GM23338 (cell line): ENCODE measurements around the gene OXCT1. TPM values are rescaled to one million over a fixed set of nuclear protein-coding genes. Genes with fewer than 3 reads are reported as not detected.
"Not testable (repeated sequence)": the region's sequence is repeated elsewhere in the genome, so short reads cannot be mapped to it uniquely, and the experiment has no call there.

Experiments used
- ATAC-seq: fragments of 200-7000 bp; cut with Tn5 transposase; 3 replicates; pipeline ENCODE4 v1.9.1; 2020
- DNase-seq: peaks from one replicate; pipeline ENCODE4 v3.0.0-alpha.2; 2015; ENCODE audit warnings: low spot score
- H2AFZ ChIP-seq: fragments of 200-600 bp; sonication (generic); 2 replicates; pipeline ENCODE4 v1.8.0; 2016; ENCODE audit warnings: antibody characterized with exemption, mild to moderate bottlenecking, moderate library complexity
- H3F3A ChIP-seq: fragments of 200-600 bp; sonication (generic); replicated peaks from 2 replicates; pipeline ENCODE4 v1.8.0; 2017; ENCODE audit warnings: antibody characterized with exemption, mixed run types, low read depth
- H3K27ac ChIP-seq: fragments of 200-600 bp; sonication (generic); 2 replicates; pipeline ENCODE4 v1.6.1; 2016; ENCODE audit warnings: low read depth
- H3K27me3 ChIP-seq: fragments of 200-600 bp; sonication (generic); 2 replicates; pipeline ENCODE4 v1.8.0; 2016; ENCODE audit warnings: mild to moderate bottlenecking, mixed run types, moderate library complexity; ENCODE audit not compliant: insufficient read depth
- H3K36me3 ChIP-seq: fragments of 200-600 bp; sonication (generic); 2 replicates; pipeline ENCODE4 v1.8.0; 2016; ENCODE audit warnings: mild to moderate bottlenecking; ENCODE audit not compliant: insufficient read depth
- H3K4me1 ChIP-seq: fragments of 200-600 bp; sonication (generic); 2 replicates; pipeline ENCODE4 v1.8.0; 2016; ENCODE audit warnings: mild to moderate bottlenecking, moderate library complexity; ENCODE audit not compliant: insufficient read depth
- H3K4me2 ChIP-seq: fragments of 200-600 bp; sonication (generic); 2 replicates; pipeline ENCODE4 v1.7.1; 2017; ENCODE audit warnings: mixed run types
- H3K4me3 ChIP-seq: fragments of 200-600 bp; sonication (generic); 2 replicates; pipeline ENCODE4 v1.6.1; 2016; ENCODE audit warnings: mixed run types
- H3K79me2 ChIP-seq: fragments of 200-600 bp; sonication (generic); replicated peaks from 2 replicates; pipeline ENCODE4 v1.8.0; 2017; ENCODE audit warnings: mild to moderate bottlenecking; ENCODE audit not compliant: insufficient read depth
- H3K9me2 ChIP-seq: fragments of 200-600 bp; sonication (generic); 2 replicates; pipeline ENCODE4 v1.8.0; 2017; ENCODE audit not compliant: insufficient read depth
- H4K20me1 ChIP-seq: fragments of 200-600 bp; sonication (generic); replicated peaks from 2 replicates; pipeline ENCODE4 v1.8.0; 2017; ENCODE audit warnings: mild to moderate bottlenecking; ENCODE audit not compliant: insufficient read depth
- H3K27ac Mint-ChIP-seq: 2 replicates; pipeline ENCODE4 v1.8.0; 2020; ENCODE audit warnings: inconsistent platforms, mild to moderate bottlenecking, moderate library complexity, mixed read lengths
- H3K27me3 Mint-ChIP-seq: 3 replicates; pipeline ENCODE4 v1.8.0; 2022; ENCODE audit warnings: low read depth, mild to moderate bottlenecking, moderate library complexity, mixed read lengths, inconsistent platforms; ENCODE audit not compliant: insufficient read depth, poor library complexity
- H3K36me3 Mint-ChIP-seq: 3 replicates; pipeline ENCODE4 v1.8.0; 2021; ENCODE audit warnings: low read depth, mild to moderate bottlenecking, inconsistent platforms, moderate library complexity, mixed read lengths
- H3K4me1 Mint-ChIP-seq: 3 replicates; pipeline ENCODE4 v1.8.0; 2020; ENCODE audit warnings: mild to moderate bottlenecking, inconsistent platforms, mixed read lengths
- H3K4me3 Mint-ChIP-seq: 3 replicates; pipeline ENCODE4 v1.8.0; 2021; ENCODE audit warnings: moderate library complexity, mild to moderate bottlenecking, inconsistent platforms, mixed read lengths
- H3K9me3 Mint-ChIP-seq: 3 replicates; pipeline ENCODE4 v1.8.0; 2020; ENCODE audit warnings: moderate library complexity, mild to moderate bottlenecking, inconsistent platforms, mixed read lengths
- CTCF ChIP-seq, 2 experiments: fragments of 200-600 bp in 1 of 2; sonication (generic) in 1 of 2; conservative IDR thresholded peaks; 2 replicates each; pipeline versions ENCODE4 v1.5.1 to v1.6.1; 2016 to 2017; ENCODE audit warnings: antibody characterized with exemption in 2 of 2, low read depth in 2 of 2, mild to moderate bottlenecking in 2 of 2, moderate library complexity in 1 of 2
- ETS1 ChIP-seq: IDR thresholded peaks from 2 replicates; pipeline ENCODE4 v1.6.1; 2016; ENCODE audit warnings: antibody characterized with exemption
- EZH2 ChIP-seq: fragments of 200-600 bp; sonication (generic); IDR thresholded peaks from one replicate; pipeline ENCODE4 v1.8.0; 2017; ENCODE audit warnings: antibody characterized with exemption, mild to moderate bottlenecking, low read depth; ENCODE audit not compliant: unreplicated experiment
- JUNB ChIP-seq: IDR thresholded peaks from one replicate; pipeline ENCODE4 v1.6.1; 2016; ENCODE audit warnings: antibody characterized with exemption; ENCODE audit not compliant: unreplicated experiment
- NANOG ChIP-seq: IDR thresholded peaks from 2 replicates; pipeline ENCODE4 v1.6.1; 2016; ENCODE audit warnings: antibody characterized with exemption, borderline replicate concordance
- ZNF114 ChIP-seq: fragments of 250-450 bp; sonication (Bioruptor Pico); IDR thresholded peaks from 2 replicates; pipeline ENCODE4 v1.5.0; 2020; ENCODE audit warnings: mild to moderate bottlenecking, moderate library complexity
- ZNF331 ChIP-seq: fragments of 250-450 bp; sonication (Bioruptor Pico); IDR thresholded peaks from 2 replicates; pipeline ENCODE4 v1.5.0; 2020; ENCODE audit warnings: low read depth, mild to moderate bottlenecking, moderate library complexity
- ZNF462 ChIP-seq: fragments of 250-450 bp; sonication (Bioruptor Pico); IDR thresholded peaks from 2 replicates; pipeline ENCODE4 v1.5.0; 2020; ENCODE audit warnings: mild to moderate bottlenecking, moderate library complexity
- polyA plus RNA-seq: library from polyadenylated mRNA; unstranded; fragments of >200 nt; fragmentation: Nextera tagmentation; extraction: Ambion mirVana; gene quantifications from 2 replicates; pipeline ENCODE4 v1.2.1, GENCODE V29; 2016
- total RNA-seq: library from RNA; depleted of rRNA; stranded (reverse); fragments of >200 nt; shearing (Covaris generic); gene quantifications from 2 replicates; pipeline ENCODE4 v1.2.3, GENCODE V29; 2014

Gene OXCT1
- total and polyA plus RNA-seq, 2 experiments from 2014 or later, result 11.6 to 37.0 TPM

GRCh38 chr5:41716382-41716781 is 153.8 kb downstream of the OXCT1 start (continued):
- TF ChIP-seq CTCF (conservative IDR thresholded peaks at IDR 0.05; ENCODE audit: low read depth in 2 of 2), result no peak

GRCh38 chr5:41714446-41714845 is 155.8 kb downstream of the OXCT1 start:
- H3K4me3 Mint-ChIP-seq, H3K36me3 Mint-ChIP-seq, H3K4me3 ChIP-seq, H3K9me3 Mint-ChIP-seq, H3K4me2 ChIP-seq, H3K79me2 ChIP-seq, H3K4me1 Mint-ChIP-seq, H2AFZ ChIP-seq, ATAC-seq, H3K27ac Mint-ChIP-seq, H3K9me2 ChIP-seq, H3F3A ChIP-seq, DNase-seq, H3K36me3 ChIP-seq, H4K20me1 ChIP-seq, H3K27me3 ChIP-seq, H3K4me1 ChIP-seq, H3K27ac ChIP-seq, H3K27me3 Mint-ChIP-seq: not testable (repeated sequence)

- Histone ChIP-seq H3K79me2 (no peaks in the 10 kb centered on the region), H3K4me1 (no peaks in the 10 kb centered on the region), H2AFZ (peak overlapping the region; percentile 72; the same call in 1 of the 2 replicates), H3K27ac (no peak overlapping the region), H3K9me2 (no peaks in the 10 kb centered on the region), H3K4me2 (no peak overlapping the region), H3K4me3 (no peak overlapping the region), H3K27me3 (no peaks in the 10 kb centered on the region), H3F3A (no peaks in the 10 kb centered on the region), H4K20me1 (no peaks in the 10 kb centered on the region), H3K36me3 (no peaks in the 10 kb centered on the region)
- ATAC-seq (no peak), DNase-seq (peak; percentile 33)
- Mint-ChIP-seq H3K27me3 (no peaks in the 10 kb centered on the region), H3K4me1 (no peaks in the 10 kb centered on the region), H3K36me3 (peaks cover 2% of the 10 kb centered on the region; the same call in 1 of the 3 replicates), H3K4me3 (no peak overlapping the region), H3K27ac (no peak overlapping the region; the same call in 1 of the 2 replicates), H3K9me3 (peaks cover 4% of the 10 kb centered on the region; the same call in 2 of the 3 replicates)
- TF ChIP-seq JUNB (no peak), ETS1 (no peak), EZH2 (no peak), NANOG (no peak), ZNF462 (CRISPR knock-in tag) (no peak), ZNF331 (CRISPR knock-in tag) (no peak), ZNF114 (no peak)
Measured at GRCh38 chr5:41708604-41708940, 161.7 kb downstream of the OXCT1 start.
